Forelimb muscle (tissue), 1 donor: ENCODE measurements around the gene VPS33B. TPM values are rescaled to one million over a fixed set of nuclear protein-coding genes. Genes with fewer than 3 reads are reported as not detected.

Experiments used
- DNase-seq: peaks from one replicate; pipeline ENCODE4 v3.0.0-alpha.2; 2013; ENCODE audit warnings: low read depth
- polyA plus RNA-seq: library from polyadenylated mRNA; unstranded; fragments of 120-200 nt; gene quantifications from one replicate; pipeline ENCODE4 v1.2.1, GENCODE V29; 2013; ENCODE audit not compliant: insufficient read length

The VPS33B gene
- polyA plus RNA-seq, 1 donor, result 10.9 TPM

GRCh38 chr15:90952901-90953677, 69.3 kb downstream of the VPS33B start:
- no peak for DNase-seq

DNA sequence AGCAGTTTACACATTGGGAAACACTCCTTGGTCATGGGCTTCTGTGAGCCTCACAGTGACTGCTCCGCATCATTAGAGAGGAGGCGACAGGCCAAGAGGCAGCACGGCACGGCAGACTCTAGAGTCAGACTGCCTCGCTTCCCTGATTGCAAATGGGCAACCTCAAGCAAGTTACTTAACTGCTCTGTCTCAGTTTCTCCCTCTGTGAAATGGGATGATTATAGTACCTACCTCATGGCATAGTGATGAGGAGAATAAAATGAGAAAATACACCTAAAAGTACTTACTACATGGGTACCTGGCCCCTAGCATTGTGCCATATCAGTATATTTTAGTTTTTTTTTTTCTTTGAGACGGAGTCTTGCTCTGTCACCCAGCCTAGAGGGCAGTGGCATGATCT, 71.7 kb downstream of the VPS33B start:
- no peak for DNase-seq

DNA sequence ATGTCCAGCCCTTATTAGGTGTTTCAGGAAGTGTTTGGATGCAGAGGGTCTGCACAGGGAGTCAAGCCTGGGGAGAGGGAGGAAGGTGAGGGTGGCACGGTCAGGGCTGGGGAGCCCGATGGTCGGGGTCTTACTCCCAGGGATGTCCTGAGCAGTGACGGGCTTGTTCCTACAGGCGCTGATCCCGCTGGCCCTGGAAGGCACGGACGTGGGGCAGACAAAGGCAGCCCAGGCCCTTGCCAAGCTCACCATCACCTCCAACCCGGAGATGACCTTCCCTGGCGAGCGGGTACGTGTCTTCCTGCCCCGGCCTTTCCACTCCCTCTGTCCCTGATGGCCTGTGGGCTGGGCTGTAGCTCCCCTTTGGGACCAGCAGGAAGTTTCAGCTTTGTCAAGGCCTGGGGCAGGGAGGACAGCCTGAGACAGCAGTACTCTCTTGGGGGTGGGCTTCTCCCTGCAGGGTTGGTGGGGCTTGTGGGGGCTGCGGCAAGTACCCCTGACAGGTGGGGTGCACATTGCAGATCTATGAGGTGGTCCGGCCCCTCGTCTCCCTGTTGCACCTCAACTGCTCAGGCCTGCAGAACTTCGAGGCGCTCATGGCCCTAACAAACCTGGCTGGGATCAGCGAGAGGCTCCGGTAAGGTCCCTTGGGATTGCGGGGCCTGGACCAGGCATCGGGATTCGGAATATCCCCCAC, 72.3 kb downstream of the VPS33B start:
- no peak for DNase-seq

Other genes starting within 250 kb of the VPS33B start
- 26.7 TPM for gene FURIN, start 154.0 kb downstream of the VPS33B start, polyA plus RNA-seq
- gene FES, start 138.1 kb downstream of the VPS33B start, polyA plus RNA-seq, result 12.6 TPM
- gene MAN2A2, start 119.3 kb downstream of the VPS33B start, polyA plus RNA-seq, result 34.7 TPM
- gene HDDC3, start 90.0 kb downstream of the VPS33B start, polyA plus RNA-seq, result 11.3 TPM
- gene UNC45A, start 87.3 kb downstream of the VPS33B start, polyA plus RNA-seq, result 23.2 TPM
- 13.0 TPM for gene RCCD1, start 67.7 kb downstream of the VPS33B start, polyA plus RNA-seq
- gene PRC1, start 28.1 kb downstream of the VPS33B start, polyA plus RNA-seq, result 32.5 TPM
- gene SV2B, start 77.7 kb upstream of the VPS33B start, polyA plus RNA-seq, result 3.0 TPM